Hepatic stellate cell (primary cell): Measurements from ENCODE around the gene MED27.
"Not testable (repeated sequence)": the region's sequence is repeated elsewhere in the genome, so short reads cannot be mapped to it uniquely, and the experiment has no call there.

ENCODE experiments used
- DNase-seq: peaks from one replicate; pipeline ENCODE4 v3.0.0; 2011; ENCODE audit warnings: low spot score

Gene MED27

GRCh38 chr9:132077881-132078698 is 1.6 kb downstream of the MED27 start:
- DNase-seq: peak; percentile 44

DNA sequence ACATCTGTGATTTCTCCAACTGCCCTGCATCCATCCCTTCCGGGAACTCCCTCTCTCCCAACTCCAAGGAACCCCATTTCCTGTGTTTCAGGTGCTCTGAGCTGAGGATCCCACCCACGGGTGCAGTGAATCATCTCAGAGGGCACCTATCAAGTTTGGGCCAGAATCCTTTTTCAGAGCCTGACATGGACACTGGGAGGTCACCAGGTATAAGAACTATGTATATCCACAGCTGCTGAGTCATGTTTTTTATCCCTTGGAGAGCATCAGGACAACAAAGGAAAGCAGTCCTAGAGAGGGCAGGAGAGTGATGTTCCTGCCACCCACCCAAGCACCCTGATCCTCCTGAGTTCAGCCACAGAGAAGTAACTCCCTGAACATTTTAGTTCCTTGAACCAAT is 3.8 kb downstream of the MED27 start:
- no peak for DNase-seq

DNA sequence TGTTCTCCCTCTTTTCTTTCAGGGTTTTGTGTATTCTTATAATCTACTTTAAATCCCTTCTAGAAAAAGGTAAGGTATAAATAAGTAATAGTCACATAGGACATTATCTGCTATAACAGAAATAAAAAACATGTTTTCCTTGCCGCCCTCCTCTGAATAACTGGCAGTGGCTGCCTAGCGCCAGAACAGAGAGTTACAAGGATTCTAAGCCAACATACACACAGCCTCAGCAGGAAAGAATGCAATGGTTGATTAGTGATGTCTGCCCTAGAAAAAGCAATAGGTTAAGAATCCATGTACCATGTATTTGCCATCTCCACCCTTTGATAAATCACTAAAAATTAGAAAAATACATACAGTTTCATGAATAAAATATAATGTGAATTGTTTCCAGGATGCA is 4.9 kb downstream of the MED27 start:
- DNase-seq: peak; percentile 69

GRCh38 chr9:132071847-132072507 is 7.7 kb downstream of the MED27 start:
- DNase-seq: no peak

DNA sequence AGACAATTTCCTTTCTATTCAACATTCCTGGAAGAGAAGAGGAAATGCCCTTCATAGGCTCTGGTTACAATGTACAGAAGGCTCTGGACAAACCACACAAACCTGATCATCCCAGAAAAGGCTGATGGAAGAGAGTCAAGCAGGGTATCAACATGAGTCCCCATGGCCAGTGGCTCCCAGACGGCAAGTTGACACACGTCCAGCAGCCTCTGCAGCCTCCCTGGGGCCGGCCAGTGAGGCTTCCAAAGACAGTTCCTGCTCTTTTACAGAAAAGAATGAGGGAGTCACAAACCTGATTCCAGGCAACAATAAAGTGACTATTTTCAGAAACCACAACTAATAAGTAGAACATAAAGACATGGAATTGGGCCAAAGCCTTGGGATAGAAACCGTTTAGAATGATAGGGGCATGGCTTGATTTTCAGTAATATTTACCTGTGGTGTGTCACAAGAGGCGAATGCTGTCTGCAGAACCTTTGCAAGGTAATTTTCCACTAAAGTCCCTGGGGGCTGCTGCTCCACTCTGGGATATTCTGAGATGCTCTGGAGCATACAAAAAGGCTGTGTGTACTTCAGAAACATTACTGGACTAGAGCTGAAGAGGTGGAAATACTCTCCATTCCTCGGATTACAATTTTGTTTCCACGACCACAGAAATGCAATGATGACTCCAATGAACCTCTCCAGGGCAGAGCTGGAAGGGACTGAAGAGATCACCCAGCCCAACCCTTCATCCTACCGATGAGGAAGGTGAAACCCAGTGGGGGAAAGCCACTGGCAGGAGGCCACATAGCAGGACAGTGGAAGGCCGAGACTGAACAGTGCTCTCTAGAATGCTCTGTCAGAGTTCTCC is 10.4 kb downstream of the MED27 start:
- peak; percentile 49 for DNase-seq

DNA sequence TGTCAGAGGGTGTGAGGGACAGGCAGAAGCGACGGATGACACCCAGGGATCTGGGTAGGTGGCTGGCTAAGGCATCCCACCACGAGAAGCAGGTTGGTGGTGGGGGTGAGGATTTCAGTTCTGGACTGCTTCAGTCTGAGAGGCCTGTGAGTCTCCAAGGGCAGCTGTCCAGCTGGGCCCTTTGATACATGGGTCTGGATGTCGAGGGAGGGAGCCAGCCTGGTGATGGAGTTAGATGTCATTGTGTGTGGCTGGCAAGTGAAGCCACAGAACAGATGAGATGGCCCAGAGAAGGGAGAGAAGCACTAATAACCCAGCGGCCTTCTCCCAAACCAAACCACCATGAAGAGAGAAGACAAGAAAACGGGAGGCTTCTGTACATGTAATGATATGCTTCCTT is 11.1 kb downstream of the MED27 start:
- DNase-seq: no peak

- no peak for DNase-seq
Observed at GRCh38 chr9:132066511-132066910, 13.2 kb downstream of the MED27 start.

GRCh38 chr9:132066057-132066456 is 13.6 kb downstream of the MED27 start:
- DNase-seq: no peak

DNA sequence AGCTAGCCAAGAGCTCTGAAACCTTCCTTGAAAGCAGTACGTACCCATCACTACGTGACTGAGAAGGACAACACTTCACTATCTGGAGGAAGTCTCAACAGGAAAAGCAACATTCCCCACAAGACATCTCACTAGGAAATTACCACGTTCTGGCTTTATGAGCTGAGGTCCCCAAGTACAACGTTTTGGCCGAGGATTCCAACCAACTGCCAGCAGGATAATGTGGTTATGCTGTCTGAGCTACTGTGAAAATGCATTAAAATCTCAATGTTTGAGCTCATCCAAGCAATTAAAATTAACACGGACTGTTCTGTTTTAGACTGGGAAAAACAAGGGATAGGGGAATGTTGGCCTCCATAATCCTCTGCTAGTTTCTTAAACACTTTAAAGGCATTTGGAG is 16.4 kb downstream of the MED27 start:
- no peak for DNase-seq

- DNase-seq: no peak
Observed at GRCh38 chr9:132062806-132063205, 16.9 kb downstream of the MED27 start.

DNA sequence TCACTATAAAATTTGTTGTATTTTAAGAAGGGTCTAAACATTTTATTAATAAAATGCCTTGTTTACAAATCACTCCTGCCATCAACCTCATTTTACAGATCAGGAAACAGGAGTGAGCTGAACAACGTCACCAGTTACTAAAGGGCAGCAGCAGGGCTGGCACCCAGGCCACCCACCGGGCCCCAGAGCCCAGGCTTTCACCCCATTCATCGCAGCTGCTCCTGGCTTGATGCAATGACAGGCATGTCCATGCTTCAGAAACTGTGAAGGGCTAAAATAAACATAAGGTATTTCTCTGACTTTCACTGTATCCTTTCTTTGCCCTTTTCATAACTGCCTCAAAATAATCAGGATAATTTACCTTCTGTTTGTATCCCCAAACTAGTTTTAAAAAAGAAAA is 18.1 kb downstream of the MED27 start:
- no peak for DNase-seq

- DNase-seq: no peak
Observed at GRCh38 chr9:132059361-132059760, 20.3 kb downstream of the MED27 start.

- DNase-seq: not testable (repeated sequence)
Observed at GRCh38 chr9:132058226-132058625, 21.4 kb downstream of the MED27 start.

DNA sequence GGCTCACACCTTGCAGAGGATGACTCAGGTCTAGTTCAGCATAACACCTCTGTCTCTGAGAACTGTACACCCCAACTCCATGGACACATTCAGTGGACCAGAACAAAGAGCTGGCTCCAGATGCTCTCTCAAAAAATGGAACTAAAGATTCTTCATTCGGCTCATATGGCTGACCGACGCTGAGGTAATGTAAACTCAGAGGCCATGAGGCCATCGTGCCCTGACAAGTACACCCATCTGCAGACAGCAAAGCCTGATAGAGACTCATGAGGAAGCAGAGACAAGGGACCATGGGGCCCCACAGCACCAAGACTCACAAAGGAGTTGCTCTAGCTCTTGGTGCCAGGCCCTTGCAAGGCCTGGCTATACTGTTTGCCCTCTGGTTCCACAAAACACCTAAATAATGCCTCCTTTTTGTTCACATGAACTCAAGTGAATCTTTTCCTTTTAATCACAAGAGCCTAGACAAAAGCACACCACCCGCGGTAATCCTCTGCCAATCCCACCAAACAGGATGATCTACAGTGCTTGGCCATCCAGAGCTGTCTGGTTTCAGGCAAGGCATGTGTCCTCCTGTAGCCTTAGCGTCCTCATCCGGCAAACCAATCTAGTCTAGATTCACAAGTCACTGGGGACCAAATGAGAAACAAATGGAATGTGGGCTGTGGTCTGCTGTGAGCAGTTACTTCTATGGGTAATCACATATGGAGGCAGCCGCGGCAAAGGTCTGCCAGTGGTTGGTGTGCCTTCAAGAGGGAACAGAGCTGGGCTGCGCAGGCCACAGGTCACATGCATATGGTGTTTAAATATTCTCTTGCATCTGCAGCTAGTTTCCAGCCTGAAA is 22.7 kb downstream of the MED27 start:
- no peak for DNase-seq

DNA sequence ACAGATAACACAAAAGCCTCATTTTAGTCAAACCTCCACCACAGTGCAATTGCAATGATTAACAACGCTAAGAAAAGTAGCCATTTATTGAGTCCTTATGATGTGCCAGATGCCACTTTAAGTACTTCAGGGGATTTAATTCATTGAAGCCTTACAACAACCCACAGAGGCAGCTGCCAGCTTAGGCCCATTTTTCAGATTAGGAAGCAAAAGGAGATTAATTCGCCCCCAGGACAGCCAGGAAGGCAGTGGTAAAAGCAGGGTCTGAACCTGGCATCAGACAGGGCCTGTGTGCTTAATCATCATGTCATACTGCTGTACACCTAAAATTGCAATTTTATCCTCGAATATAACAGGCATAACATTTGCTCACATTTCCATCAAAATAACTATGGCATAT is 23.9 kb downstream of the MED27 start:
- no peak for DNase-seq

DNA sequence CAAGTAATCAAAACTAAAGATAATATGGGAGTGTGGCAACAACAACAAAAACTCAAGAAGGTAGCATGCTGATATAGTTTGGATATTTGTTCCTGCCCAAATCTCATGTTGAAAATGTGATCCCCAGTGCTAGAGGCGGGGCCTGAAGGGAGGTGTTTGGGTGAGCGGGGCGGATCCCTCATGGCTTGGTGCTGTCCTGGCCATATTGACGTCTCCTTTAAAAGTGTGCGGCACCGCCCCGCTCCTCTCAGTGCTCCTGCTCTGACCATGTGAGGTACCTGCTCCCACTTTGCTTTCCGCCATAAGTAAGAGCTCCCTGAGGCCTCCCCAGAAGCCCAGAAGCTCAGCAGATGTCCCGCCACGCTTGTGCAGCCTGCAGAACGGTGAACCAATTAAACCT is 25.6 kb downstream of the MED27 start:
- no peak for DNase-seq

DNA sequence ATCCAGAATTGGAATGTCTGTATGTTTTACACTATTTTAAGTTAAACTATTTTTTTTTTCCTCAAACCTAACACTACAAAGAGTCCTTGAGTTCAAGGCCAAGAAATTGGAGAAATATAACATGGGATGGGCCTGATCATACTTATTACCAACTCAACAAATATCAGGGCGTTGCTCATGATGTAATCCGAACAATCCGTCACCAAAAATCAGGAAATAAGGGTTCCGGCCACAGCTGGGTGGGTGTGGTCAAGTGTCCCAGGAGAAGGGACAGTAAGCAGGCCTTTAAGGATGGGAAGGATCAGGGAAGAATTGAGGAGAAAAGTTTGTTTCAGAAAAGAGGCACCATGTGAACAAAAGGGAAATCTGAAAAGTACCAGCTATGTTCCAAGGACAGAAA is 29.8 kb downstream of the MED27 start:
- no peak for DNase-seq

- DNase-seq: no peak
Observed at GRCh38 chr9:132049323-132049882, 30.3 kb downstream of the MED27 start.

DNA sequence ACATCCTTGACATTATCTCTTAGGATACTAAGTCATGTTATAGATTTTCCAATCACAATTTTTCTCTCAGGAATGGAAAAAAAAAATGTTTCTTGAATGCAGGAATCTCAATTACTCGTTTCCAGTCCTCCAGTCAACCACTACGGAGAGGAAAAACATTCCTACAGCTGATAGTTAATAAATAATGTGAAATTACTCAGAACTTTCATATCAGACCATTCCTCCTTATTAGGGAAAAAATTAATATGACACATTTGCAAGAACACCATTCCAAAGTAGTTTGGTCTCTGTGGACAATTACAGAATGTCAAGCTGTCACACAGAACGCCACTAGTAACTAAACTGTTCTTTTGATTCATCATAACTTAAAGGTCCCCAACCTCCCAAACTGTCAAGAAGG is 31.5 kb downstream of the MED27 start:
- peak; percentile 57 for DNase-seq

DNA sequence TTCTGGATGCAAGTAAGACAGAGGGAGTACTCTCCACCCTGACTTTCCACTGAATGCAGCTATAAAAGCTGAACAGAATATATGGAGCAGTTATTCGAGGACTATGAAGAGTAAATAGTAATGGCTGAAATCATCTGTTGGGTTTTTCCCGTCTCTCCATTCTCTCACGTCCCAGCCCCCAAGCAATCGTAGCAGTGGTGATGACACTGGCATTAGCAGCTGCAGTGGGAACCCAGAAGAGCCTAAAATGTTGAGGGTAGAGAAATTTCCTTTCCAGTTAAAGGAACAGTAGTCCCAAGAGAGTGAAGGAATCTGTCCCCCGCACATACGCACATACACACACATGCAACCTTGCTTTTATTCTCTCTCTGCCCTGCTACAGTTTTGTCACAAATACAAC is 33.2 kb downstream of the MED27 start:
- DNase-seq: peak; percentile 63

DNA sequence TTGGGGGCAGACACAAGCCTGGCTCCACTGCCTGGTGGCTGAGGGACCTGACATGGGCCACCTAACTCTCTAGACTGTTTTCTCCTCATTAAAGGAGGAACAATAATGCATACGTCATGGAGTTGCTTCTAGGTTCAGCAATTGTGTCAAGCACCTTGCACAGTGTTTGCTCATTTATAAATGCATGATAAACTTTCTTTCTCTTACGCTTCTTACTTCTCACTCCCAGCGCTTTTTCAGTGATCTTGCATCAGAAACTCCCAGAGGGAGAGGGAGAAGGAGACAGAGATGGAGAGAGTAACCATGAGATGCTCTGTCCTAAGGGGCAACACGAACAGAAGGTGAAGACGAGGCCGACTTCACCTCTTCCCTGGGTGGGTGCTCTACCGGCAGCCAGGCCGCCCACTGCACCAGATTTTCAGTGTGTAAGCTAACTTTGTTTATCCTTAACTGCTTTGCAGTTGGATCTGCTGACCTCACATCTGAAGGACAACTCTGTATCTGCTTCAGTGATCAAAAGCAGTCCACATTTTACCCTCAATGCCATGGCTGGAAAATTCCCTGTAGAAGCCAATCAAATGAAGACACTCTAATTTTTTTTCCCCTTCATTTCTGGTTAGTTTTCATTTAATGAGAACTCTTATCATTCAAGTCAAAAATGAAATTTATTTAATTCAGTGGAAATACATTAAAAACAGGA is 35.3 kb downstream of the MED27 start:
- DNase-seq: no peak
